HUES6 (cell line): ENCODE measurements around the gene BOD1L1.

ENCODE experiments used
- H3K27ac ChIP-seq: 2 replicates; pipeline ENCODE4 v1.7.0; 2013; ENCODE audit warnings: low read depth, mild to moderate bottlenecking, low read length, inconsistent platforms
- H3K27me3 ChIP-seq: 2 replicates; pipeline ENCODE4 v1.6.1; 2013; ENCODE audit warnings: low read length; ENCODE audit not compliant: control insufficient read depth, insufficient read depth
- H3K36me3 ChIP-seq: 2 replicates; pipeline ENCODE4 v1.6.1; 2013; ENCODE audit warnings: low read length; ENCODE audit not compliant: control insufficient read depth, insufficient read depth
- H3K4me1 ChIP-seq: 2 replicates; pipeline ENCODE4 v1.6.1; 2013; ENCODE audit warnings: low read length; ENCODE audit not compliant: control insufficient read depth, insufficient read depth
- H3K4me3 ChIP-seq: 2 replicates; pipeline ENCODE4 v1.5.1; 2013; ENCODE audit warnings: low read depth, low read length
- H3K9ac ChIP-seq: one replicate; pipeline ENCODE4 v1.6.1; 2013; ENCODE audit warnings: mild to moderate bottlenecking, low read length
- H3K9me3 ChIP-seq: 2 replicates; pipeline ENCODE4 v1.6.1; 2013; ENCODE audit warnings: low read depth, low read length; ENCODE audit not compliant: control insufficient read depth, insufficient read depth

The BOD1L1 gene

GRCh38 chr4:13529128-13529919 lies 98.2 kb downstream of the BOD1L1 start:
- peaks cover 100% of the 10 kb centered on the region for H3K27me3 ChIP-seq
- no peak overlapping the region for H3K9ac ChIP-seq
- H3K4me1 ChIP-seq, result peaks cover 47% of the 10 kb centered on the region
- H3K36me3 ChIP-seq, result no peaks in the 10 kb centered on the region
- no peak overlapping the region for H3K4me3 ChIP-seq
- peaks cover 5% of the 10 kb centered on the region for H3K9me3 ChIP-seq
- no peak overlapping the region for H3K27ac ChIP-seq

GRCh38 chr4:13528821-13529127 lies 98.8 kb downstream of the BOD1L1 start:
- Histone ChIP-seq H3K9ac (no peak overlapping the region), H3K9me3 (peaks cover 10% of the 10 kb centered on the region), H3K27me3 (peaks cover 100% of the 10 kb centered on the region)

GRCh38 chr4:13527981-13528820 lies 99.3 kb downstream of the BOD1L1 start:
- Histone ChIP-seq H3K27ac (no peak overlapping the region), H3K4me1 (peaks cover 38% of the 10 kb centered on the region), H3K9me3 (peaks cover 12% of the 10 kb centered on the region), H3K4me3 (0 out of 2 replicates have a peak overlapping the region, but pooled peaks have one; percentile 16), H3K27me3 (peaks cover 100% of the 10 kb centered on the region), H3K9ac (no peak overlapping the region), H3K36me3 (no peaks in the 10 kb centered on the region)

More at GRCh38 chr4:13528821-13529127, 98.8 kb downstream of the BOD1L1 start:
- Histone ChIP-seq H3K4me3 (no peak overlapping the region), H3K36me3 (no peaks in the 10 kb centered on the region), H3K27ac (no peak overlapping the region), H3K4me1 (peaks cover 42% of the 10 kb centered on the region)

- Histone ChIP-seq H3K27ac (no peak overlapping the region), H3K9me3 (peaks cover 12% of the 10 kb centered on the region), H3K36me3 (no peaks in the 10 kb centered on the region), H3K9ac (no peak overlapping the region), H3K4me3 (peak overlapping the region; percentile 22; the same call in 1 of the 2 replicates), H3K27me3 (peaks cover 100% of the 10 kb centered on the region), H3K4me1 (peaks cover 31% of the 10 kb centered on the region)
These were observed 100.1 kb downstream of the BOD1L1 start for GRCh38 chr4:13527192-13527980.

GRCh38 chr4:13526658-13527057 lies 100.9 kb downstream of the BOD1L1 start:
- H3K27me3 ChIP-seq, result peaks cover 100% of the 10 kb centered on the region
- no peaks in the 10 kb centered on the region for H3K36me3 ChIP-seq
- no peak overlapping the region for H3K9ac ChIP-seq
- H3K4me1 ChIP-seq, result peaks cover 26% of the 10 kb centered on the region
- peaks cover 12% of the 10 kb centered on the region for H3K9me3 ChIP-seq
- no peak overlapping the region for H3K4me3 ChIP-seq
- H3K27ac ChIP-seq, result no peak overlapping the region

GRCh38 chr4:13525606-13526281 lies 101.8 kb downstream of the BOD1L1 start:
- H3K27ac ChIP-seq, result no peak overlapping the region
- H3K4me3 ChIP-seq, result no peak overlapping the region
- peaks cover 100% of the 10 kb centered on the region for H3K27me3 ChIP-seq
- peaks cover 12% of the 10 kb centered on the region for H3K9me3 ChIP-seq
- no peak overlapping the region for H3K9ac ChIP-seq
- no peaks in the 10 kb centered on the region for H3K36me3 ChIP-seq
- H3K4me1 ChIP-seq, result peaks cover 18% of the 10 kb centered on the region

- Histone ChIP-seq H3K4me1 (peaks cover 8% of the 10 kb centered on the region), H3K4me3 (no peak overlapping the region), H3K36me3 (no peaks in the 10 kb centered on the region), H3K9me3 (peaks cover 12% of the 10 kb centered on the region), H3K9ac (no peak overlapping the region), H3K27ac (no peak overlapping the region), H3K27me3 (peaks cover 89% of the 10 kb centered on the region)
These were observed 102.9 kb downstream of the BOD1L1 start for GRCh38 chr4:13524504-13525243.

GRCh38 chr4:13523591-13524503 lies 103.7 kb downstream of the BOD1L1 start:
- H3K27me3 ChIP-seq, result peaks cover 81% of the 10 kb centered on the region
- H3K4me1 ChIP-seq, result peaks cover 14% of the 10 kb centered on the region; the same call in 1 of the 2 replicates
- H3K9me3 ChIP-seq, result peaks cover 12% of the 10 kb centered on the region
- no peak overlapping the region; the same call in 1 of the 2 replicates for H3K4me3 ChIP-seq
- H3K27ac ChIP-seq, result no peak overlapping the region
- no peak overlapping the region for H3K9ac ChIP-seq
- H3K36me3 ChIP-seq, result no peaks in the 10 kb centered on the region

- no peak overlapping the region for H3K27ac ChIP-seq
- H3K27me3 ChIP-seq, result peaks cover 73% of the 10 kb centered on the region
- peak overlapping the region; percentile 32; the same call in 1 of the 2 replicates for H3K4me3 ChIP-seq
- peaks cover 9% of the 10 kb centered on the region; the same call in 1 of the 2 replicates for H3K4me1 ChIP-seq
- no peak overlapping the region for H3K9ac ChIP-seq
- H3K36me3 ChIP-seq, result no peaks in the 10 kb centered on the region
- H3K9me3 ChIP-seq, result peaks cover 12% of the 10 kb centered on the region
These were observed 104.4 kb downstream of the BOD1L1 start for GRCh38 chr4:13523105-13523477.
